Measurements from ENCODE around the gene HNMT.
"Not testable (repeated sequence)": the region's sequence is repeated elsewhere in the genome, so short reads cannot be mapped to it uniquely, and the experiment has no call there.

Gene HNMT

GRCh38 chr2:137971259-137971658 lies 7.0 kb downstream of the HNMT start:
- not testable (repeated sequence) for DNase-seq (ENCODE audit: low read depth, low spot score); H3K27ac ChIP-seq

- no peak for DNase-seq (ENCODE audit: low read depth, low spot score)
- H3K27ac ChIP-seq: no peak overlapping the region
Observed at GRCh38 chr2:137973280-137973679, 9.0 kb downstream of the HNMT start.

GRCh38 chr2:137975280-137976271 lies 11.3 kb downstream of the HNMT start:
- H3K27ac ChIP-seq: peak overlapping the region; percentile 82
- peak; percentile 78 for DNase-seq (ENCODE audit: low read depth, low spot score)

DNA sequence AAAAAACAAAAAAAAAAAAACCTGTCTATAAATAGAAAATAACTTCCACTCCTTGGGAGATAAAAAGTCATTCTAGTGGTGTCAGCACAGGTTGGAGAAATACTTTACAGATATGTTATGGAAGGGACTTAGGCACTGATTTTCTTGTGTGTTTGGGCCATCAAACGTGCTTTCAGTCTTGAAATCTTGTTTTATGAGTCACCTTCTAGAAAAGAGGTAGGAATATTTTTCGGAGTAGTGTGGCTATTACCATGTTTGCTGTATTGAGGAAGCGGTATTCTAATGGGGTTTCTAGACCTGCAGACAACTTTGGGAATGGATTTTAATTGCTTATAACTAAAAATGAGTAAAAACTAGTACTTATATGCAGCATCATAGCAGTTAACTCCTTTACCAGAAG lies 12.0 kb downstream of the HNMT start:
- H3K27ac ChIP-seq: peak overlapping the region; percentile 82
- DNase-seq (ENCODE audit: low read depth, low spot score): no peak

GRCh38 chr2:137977790-137978189 lies 13.5 kb downstream of the HNMT start:
- H3K27ac ChIP-seq: no peak overlapping the region
- DNase-seq (ENCODE audit: low read depth, low spot score): no peak

- no peak overlapping the region for H3K27ac ChIP-seq
- no peak for DNase-seq (ENCODE audit: low read depth, low spot score)
Observed at GRCh38 chr2:137980459-137980858, 16.2 kb downstream of the HNMT start.

DNA sequence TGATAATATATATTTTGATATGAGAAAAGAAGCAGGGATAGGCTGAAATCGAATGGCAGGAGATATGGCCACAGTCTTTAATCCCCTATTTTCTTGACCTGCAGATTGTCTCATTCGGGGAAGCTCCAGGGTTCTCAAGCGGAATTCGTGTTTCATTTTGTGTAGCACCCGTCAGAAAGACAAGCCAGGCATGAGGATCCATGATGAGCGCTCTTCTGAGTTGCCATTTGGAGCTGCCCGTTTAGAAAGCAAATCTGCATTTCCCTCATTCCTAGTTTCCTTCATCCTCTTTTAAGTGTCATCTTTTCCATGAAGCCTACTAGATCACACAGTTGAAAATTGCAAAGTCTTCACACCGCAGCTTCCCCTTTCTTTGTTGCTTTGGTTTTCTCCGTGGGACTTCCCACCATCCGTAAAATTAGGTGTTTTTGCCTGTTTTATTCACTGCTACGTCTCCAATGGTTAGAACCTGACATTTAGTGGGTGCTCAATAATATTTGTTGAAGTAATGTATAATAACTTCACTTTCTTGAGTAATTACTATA lies 16.9 kb downstream of the HNMT start:
- no peak overlapping the region for H3K27ac ChIP-seq
- DNase-seq (ENCODE audit: low read depth, low spot score): no peak

DNA sequence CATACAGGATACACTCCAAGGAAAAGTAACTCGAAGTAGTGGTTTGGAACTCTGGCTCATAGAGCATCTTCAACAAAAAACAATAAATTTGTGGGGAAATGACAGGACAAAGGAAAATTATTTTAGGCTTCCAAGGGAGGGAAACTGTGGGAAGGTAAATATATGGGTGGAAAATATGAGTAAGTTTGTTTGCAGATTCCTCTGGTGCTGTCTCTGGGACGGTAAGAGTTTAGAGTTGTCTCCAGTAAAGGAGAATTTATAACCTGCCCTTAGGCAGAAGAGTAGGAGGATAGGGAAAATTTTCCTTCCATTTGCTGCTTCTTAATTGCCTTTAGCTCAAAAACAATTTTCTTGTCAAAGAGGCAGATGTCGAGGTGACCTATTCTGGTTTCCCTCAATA lies 19.3 kb downstream of the HNMT start:
- H3K27ac ChIP-seq: no peak overlapping the region
- no peak for DNase-seq (ENCODE audit: low read depth, low spot score)

DNA sequence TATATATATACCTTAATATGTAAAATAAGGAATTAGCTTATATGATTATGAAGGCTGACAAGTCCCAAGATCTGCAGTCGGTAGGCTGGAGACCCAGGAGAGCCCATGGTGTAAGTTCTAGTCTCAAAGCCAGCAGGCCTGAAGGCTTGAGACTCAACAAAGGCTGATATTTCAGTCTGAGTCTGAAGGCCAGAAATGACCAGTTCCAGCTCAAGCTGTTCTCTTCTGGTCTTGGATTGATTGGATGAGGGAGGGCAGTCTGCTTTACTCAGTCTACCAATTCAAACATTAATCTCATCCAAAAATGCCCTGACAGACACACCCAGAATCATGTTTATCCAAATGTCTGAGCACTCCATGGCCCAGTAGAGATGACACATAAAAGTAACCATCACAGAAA lies 22.0 kb downstream of the HNMT start:
- no peak for DNase-seq (ENCODE audit: low read depth, low spot score)
- no peak overlapping the region for H3K27ac ChIP-seq

DNA sequence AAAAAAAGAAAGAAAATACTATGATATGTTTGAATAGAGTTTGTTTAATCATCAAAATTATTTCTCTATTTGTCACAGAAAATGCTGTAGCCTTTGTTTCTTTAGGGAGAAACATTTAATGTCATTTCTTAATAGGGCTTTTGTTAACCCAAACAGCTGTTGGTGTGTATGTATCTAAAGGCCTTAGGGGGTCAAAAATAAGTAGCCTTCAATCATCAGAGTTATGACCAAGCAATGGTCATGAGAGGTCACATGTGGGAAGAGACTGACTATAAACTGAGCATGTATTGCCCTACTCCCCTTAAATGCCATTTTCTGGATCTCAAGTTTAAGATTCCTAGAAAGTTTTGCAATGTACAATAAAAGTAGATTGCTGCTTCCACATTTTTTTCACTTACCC lies 22.7 kb downstream of the HNMT start:
- no peak overlapping the region for H3K27ac ChIP-seq
- no peak for DNase-seq (ENCODE audit: low read depth, low spot score)

DNA sequence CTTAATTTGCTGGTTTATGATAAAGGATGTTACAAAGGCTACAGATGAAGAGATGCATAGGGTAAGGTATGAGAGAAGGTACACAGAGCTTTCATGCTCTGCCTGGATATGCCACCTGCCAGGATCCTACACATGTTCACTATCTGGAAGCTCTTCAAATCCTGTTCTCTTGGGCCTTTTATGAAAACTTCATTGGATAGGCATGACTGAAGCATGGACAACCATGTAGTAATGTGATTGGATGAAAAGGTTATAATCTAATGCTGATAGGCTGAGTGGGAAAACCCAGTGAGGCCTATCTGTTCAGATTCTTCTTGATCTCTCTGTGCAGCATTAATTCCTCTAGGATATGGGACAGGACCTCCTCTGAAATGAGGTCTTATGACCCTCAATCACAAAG lies 26.8 kb downstream of the HNMT start:
- no peak overlapping the region for H3K27ac ChIP-seq
- DNase-seq (ENCODE audit: low read depth, low spot score): no peak

- no peak for DNase-seq (ENCODE audit: low read depth, low spot score)
- no peak overlapping the region for H3K27ac ChIP-seq
Observed at GRCh38 chr2:137992039-137992646, 27.9 kb downstream of the HNMT start.

DNA sequence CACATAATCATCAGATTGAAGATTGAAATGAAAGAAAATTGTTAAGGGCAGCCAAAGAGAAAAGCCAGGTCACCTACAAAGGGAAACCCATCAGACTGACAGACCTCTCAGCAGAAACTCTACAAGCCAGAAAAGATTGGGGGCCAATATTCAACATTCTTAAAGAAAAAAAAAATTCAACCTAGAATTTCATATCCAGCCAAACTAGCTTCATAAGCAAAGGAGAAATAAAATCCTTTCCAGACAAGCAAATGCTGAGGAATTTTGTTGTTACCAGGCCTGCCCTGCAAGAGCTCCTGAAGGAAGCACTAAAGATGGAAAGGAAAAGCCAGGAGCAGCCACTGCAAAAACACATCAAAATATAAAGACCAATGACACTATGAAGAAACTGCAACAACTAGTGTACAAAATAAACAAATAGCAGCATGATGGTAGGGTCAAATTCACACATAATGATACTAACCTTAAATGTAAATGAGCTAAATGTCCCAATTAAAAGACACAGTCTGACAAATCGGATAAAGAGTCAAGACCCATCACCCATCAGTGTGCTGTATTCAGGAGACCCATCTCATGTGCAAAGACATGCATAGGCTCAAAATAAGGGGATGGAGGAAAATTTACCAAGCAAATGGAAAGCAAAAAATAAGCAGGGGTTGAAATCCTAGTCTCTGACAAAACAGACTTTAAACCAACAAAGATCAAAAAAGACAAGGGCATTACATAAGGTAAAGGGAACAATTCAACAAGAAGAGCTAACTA lies 29.6 kb downstream of the HNMT start:
- not testable (repeated sequence) for H3K27ac ChIP-seq; DNase-seq (ENCODE audit: low read depth, low spot score)

- not testable (repeated sequence) for DNase-seq (ENCODE audit: low read depth, low spot score); H3K27ac ChIP-seq
Observed at GRCh38 chr2:137995368-137995767, 31.1 kb downstream of the HNMT start.

- not testable (repeated sequence) for H3K27ac ChIP-seq; DNase-seq (ENCODE audit: low read depth, low spot score)
Observed at GRCh38 chr2:137996158-137996557, 31.9 kb downstream of the HNMT start.

- no peak for DNase-seq (ENCODE audit: low read depth, low spot score)
- H3K27ac ChIP-seq: no peak overlapping the region
Observed at GRCh38 chr2:137997733-137998132, 33.5 kb downstream of the HNMT start.

DNA sequence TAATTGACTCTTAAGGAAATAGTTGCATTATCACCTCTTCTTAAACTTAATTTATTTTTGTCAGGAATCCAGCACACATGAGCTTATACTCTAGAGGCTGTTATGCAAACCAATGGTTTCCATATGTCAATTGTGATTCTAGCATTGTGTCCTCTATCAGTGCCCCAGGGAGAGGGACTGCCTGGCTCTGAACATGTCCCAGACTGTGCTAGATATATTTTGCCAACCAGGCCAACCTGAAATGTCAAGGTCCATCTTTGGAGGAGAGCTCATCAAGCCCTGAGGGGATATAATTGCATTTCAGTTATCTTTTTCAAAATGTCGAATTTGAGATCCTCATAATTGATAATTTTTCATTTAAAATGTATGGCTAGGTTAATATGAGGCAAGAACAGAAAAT lies 34.2 kb downstream of the HNMT start:
- no peak for DNase-seq (ENCODE audit: low read depth, low spot score)
- H3K27ac ChIP-seq: no peak overlapping the region

DNA sequence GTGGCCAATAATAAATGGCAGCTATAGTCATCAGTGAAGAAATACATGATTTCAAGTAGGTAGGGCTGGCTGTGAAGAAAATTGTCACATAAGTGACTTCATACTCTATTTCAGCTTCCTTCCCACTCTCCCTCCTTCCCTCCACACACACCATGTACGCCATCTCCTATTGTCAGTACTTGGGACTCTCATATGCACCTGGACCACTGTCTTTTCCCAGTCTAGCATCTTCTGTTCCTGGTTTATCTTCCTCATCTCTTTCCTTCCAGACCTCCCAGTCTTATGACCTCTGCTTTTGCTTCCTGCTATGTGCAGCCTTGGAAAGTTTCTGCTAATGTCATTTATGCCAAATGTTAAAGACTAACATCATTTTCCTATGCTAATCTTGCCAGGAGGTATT lies 35.0 kb downstream of the HNMT start:
- DNase-seq (ENCODE audit: low read depth, low spot score): no peak
- H3K27ac ChIP-seq: no peak overlapping the region

DNA sequence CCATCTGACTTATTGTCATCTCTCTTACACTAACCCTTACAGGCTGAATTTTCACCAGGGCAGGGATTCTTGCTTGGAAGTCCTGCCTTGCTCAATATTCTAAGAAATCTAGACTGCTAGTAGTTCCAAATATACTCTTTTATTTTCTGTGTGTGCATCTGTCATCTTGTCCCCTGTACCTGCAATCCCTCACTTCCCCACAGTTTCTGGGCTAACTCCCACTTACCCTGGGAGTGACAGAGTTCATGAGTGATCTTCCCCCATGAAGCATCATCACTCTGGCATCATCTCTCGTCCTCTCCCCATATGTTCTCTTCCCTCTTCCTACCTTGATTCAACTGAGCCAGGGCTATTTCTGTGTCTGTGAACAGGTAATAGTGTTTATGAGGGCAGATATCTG lies 35.7 kb downstream of the HNMT start:
- no peak for DNase-seq (ENCODE audit: low read depth, low spot score)
- H3K27ac ChIP-seq: no peak overlapping the region

GRCh38 chr2:138000796-138001195 lies 36.5 kb downstream of the HNMT start:
- DNase-seq (ENCODE audit: low read depth, low spot score): no peak
- no peak overlapping the region for H3K27ac ChIP-seq

GRCh38 chr2:138003411-138003810 lies 39.1 kb downstream of the HNMT start:
- H3K27ac ChIP-seq: no peak overlapping the region
- no peak for DNase-seq (ENCODE audit: low read depth, low spot score)

All from epithelial cell of prostate (primary cell).